ENCODE results near the gene JAM3.
"Not testable (repeated sequence)": the region's sequence is repeated elsewhere in the genome, so short reads cannot be mapped to it uniquely, and the experiment has no call there.

JAM3 gene

DNA sequence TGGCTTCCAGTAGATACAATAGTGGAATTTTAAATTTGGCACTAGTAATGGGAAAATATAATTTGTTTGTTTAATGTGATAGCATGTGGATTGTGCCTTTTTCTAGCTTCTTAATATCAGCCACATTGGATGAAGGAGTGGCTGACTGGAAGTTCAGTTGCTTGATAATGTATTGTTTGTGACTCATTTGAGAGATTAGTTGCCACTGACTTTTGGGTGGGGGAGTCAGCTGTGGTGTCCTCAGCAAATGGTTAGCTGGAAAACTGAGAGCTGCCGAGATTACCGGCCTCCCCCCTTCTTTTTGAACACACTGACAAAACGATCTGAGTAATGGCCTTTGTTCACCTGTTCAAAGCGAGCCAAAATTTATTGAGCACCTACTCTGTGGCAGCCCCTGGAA, 5.5 kb downstream of the JAM3 start:
- Histone ChIP-seq H3K9me2 (replicated peaks; ENCODE audit: control insufficient read depth, low read length) (no peaks in the 10 kb centered on the region), H4K20me1 (ENCODE audit: control insufficient read depth, insufficient read depth, low read depth, low read length) (no peaks in the 10 kb centered on the region), H3K4me3 (ENCODE audit: low read length) (no peak overlapping the region), H3K27me3 (ENCODE audit: control insufficient read depth, low read length) (peaks cover 30% of the 10 kb centered on the region), H3K27ac (ENCODE audit: low read depth, low read length) (no peak overlapping the region), H3F3A (ENCODE audit: control insufficient read depth, insufficient read depth) (no peaks in the 10 kb centered on the region), H3K4me2 (ENCODE audit: low read length) (no peak overlapping the region), H3K9me3 (ENCODE audit: control insufficient read depth, insufficient read depth, low read length) (no peaks in the 10 kb centered on the region), H3K4me1 (ENCODE audit: control insufficient read depth, low read length) (peaks cover 7% of the 10 kb centered on the region), H3K79me2 (ENCODE audit: control insufficient read depth, low read length) (no peaks in the 10 kb centered on the region), H3K36me3 (ENCODE audit: control insufficient read depth, low read length) (no peaks in the 10 kb centered on the region)
- TF ChIP-seq, protein P1, sequence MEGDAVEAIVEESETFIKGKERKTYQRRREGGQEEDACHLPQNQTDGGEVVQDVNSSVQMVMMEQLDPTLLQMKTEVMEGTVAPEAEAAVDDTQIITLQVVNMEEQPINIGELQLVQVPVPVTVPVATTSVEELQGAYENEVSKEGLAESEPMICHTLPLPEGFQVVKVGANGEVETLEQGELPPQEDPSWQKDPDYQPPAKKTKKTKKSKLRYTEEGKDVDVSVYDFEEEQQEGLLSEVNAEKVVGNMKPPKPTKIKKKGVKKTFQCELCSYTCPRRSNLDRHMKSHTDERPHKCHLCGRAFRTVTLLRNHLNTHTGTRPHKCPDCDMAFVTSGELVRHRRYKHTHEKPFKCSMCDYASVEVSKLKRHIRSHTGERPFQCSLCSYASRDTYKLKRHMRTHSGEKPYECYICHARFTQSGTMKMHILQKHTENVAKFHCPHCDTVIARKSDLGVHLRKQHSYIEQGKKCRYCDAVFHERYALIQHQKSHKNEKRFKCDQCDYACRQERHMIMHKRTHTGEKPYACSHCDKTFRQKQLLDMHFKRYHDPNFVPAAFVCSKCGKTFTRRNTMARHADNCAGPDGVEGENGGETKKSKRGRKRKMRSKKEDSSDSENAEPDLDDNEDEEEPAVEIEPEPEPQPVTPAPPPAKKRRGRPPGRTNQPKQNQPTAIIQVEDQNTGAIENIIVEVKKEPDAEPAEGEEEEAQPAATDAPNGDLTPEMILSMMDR (IDR thresholded peaks at IDR 0.05; ENCODE audit: low read depth, low read length, poor library complexity, severe bottlenecking): no peak
- no peak for TF ChIP-seq EZH2phosphoT487 (IDR thresholded peaks at IDR 0.05; ENCODE audit: borderline replicate concordance, low read length)

DNA sequence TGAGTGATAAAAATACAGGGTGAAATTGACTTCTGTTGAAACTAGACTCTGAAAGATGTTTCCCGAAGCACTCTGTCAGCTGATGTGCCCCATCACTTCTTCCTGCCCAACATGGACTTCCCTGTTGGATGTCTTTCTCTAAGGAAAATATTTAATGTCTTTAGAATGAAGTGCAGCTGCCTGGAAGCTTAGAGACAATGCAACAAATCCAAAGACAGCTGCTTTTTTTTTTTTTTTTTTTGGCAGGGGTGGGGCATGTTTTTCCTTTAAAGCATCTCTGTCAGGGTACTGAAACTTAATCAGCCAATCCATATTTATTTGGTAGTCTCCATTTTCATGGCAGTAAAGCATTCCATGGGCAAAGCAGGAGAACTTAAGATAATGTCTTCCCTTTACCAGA, 5.9 kb downstream of the JAM3 start:
- Histone ChIP-seq H3F3A (ENCODE audit: control insufficient read depth, insufficient read depth) (no peaks in the 10 kb centered on the region), H3K27me3 (ENCODE audit: control insufficient read depth, low read length) (peaks cover 26% of the 10 kb centered on the region), H3K36me3 (ENCODE audit: control insufficient read depth, low read length) (no peaks in the 10 kb centered on the region), H3K4me3 (ENCODE audit: low read length) (no peak overlapping the region), H3K9me2 (replicated peaks; ENCODE audit: control insufficient read depth, low read length) (no peaks in the 10 kb centered on the region), H3K4me1 (ENCODE audit: control insufficient read depth, low read length) (peaks cover 7% of the 10 kb centered on the region), H3K79me2 (ENCODE audit: control insufficient read depth, low read length) (no peaks in the 10 kb centered on the region), H3K9me3 (ENCODE audit: control insufficient read depth, insufficient read depth, low read length) (no peaks in the 10 kb centered on the region), H3K27ac (ENCODE audit: low read depth, low read length) (no peak overlapping the region), H4K20me1 (ENCODE audit: control insufficient read depth, insufficient read depth, low read depth, low read length) (no peaks in the 10 kb centered on the region), H3K4me2 (ENCODE audit: low read length) (no peak overlapping the region)
- TF ChIP-seq, protein P1 (IDR thresholded peaks at IDR 0.05; ENCODE audit: low read depth, low read length, poor library complexity, severe bottlenecking): no peak
- no peak for TF ChIP-seq EZH2phosphoT487 (IDR thresholded peaks at IDR 0.05; ENCODE audit: borderline replicate concordance, low read length)

DNA sequence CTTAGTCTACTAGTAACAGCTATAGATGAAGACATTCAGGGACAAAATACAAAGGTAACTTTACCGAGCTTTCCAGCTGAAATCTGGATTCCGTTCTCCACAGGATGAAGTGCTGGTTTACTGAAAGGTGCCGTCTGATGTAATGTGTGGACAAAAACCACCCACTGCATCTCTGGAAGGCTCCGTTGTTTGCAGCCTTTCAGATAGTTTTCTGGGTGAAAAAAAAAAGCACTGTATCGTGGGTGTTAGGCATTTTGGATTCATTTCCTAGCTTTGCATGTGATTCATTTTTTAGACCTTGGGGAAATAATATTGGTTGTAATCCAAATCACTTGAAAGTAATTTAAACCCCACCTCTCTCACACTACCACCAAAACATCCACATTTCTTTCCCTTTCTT, 10.4 kb downstream of the JAM3 start:
- H3K27ac ChIP-seq (ENCODE audit: low read depth, low read length): no peak overlapping the region

DNA sequence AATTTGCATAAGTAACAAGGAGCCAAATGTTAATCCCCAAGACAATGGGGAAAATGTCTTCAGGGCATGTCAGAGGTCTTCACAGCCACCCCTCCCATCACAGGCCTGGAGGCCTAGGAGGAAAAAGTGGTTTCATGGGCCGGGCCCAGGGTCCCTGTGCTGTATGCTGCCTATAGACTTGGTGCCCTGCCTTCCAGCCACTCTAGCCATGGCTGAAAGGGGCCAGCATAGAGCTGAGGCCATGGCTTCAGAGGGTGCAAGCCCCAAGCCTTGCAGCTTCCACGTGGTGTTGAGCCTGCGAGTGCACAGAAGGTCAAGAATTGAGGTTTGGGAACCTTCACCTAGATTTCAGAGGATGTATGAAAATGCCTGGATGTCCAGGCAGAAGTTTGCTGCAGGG, 12.4 kb downstream of the JAM3 start:
- H3K4me3 ChIP-seq (ENCODE audit: low read length); H4K20me1 ChIP-seq (ENCODE audit: control insufficient read depth, insufficient read depth, low read depth, low read length); H3K27me3 ChIP-seq (ENCODE audit: control insufficient read depth, low read length); H3F3A ChIP-seq (ENCODE audit: control insufficient read depth, insufficient read depth); H3K27ac ChIP-seq (ENCODE audit: low read depth, low read length); H3K4me2 ChIP-seq (ENCODE audit: low read length); H3K9me2 ChIP-seq (replicated peaks; ENCODE audit: control insufficient read depth, low read length); H3K79me2 ChIP-seq (ENCODE audit: control insufficient read depth, low read length); H3K4me1 ChIP-seq (ENCODE audit: control insufficient read depth, low read length); H3K36me3 ChIP-seq (ENCODE audit: control insufficient read depth, low read length); H3K9me3 ChIP-seq (ENCODE audit: control insufficient read depth, insufficient read depth, low read length): not testable (repeated sequence)

More for the DNA sequence above, 10.4 kb downstream of the JAM3 start:
- Histone ChIP-seq H3K4me2 (ENCODE audit: low read length) (no peak overlapping the region), H3K4me3 (ENCODE audit: low read length) (no peak overlapping the region), H4K20me1 (ENCODE audit: control insufficient read depth, insufficient read depth, low read depth, low read length) (no peaks in the 10 kb centered on the region), H3K9me3 (ENCODE audit: control insufficient read depth, insufficient read depth, low read length) (no peaks in the 10 kb centered on the region), H3K4me1 (ENCODE audit: control insufficient read depth, low read length) (no peaks in the 10 kb centered on the region), H3F3A (ENCODE audit: control insufficient read depth, insufficient read depth) (no peaks in the 10 kb centered on the region), H3K27me3 (ENCODE audit: control insufficient read depth, low read length) (0 out of 2 replicates have a peak, but pooled peaks cover under 1% of the 10 kb centered on the region), H3K79me2 (ENCODE audit: control insufficient read depth, low read length) (no peaks in the 10 kb centered on the region), H3K9me2 (replicated peaks; ENCODE audit: control insufficient read depth, low read length) (no peaks in the 10 kb centered on the region), H3K36me3 (ENCODE audit: control insufficient read depth, low read length) (no peaks in the 10 kb centered on the region)
- TF ChIP-seq, protein P1 (IDR thresholded peaks at IDR 0.05; ENCODE audit: low read depth, low read length, poor library complexity, severe bottlenecking): no peak
- TF ChIP-seq EZH2phosphoT487 (IDR thresholded peaks at IDR 0.05; ENCODE audit: borderline replicate concordance, low read length): no peak

Data from DOHH2 (cell line).